Fibroblast of lung (primary cell): ENCODE measurements around the gene IL17RA. TPM values are rescaled to one million over a fixed set of nuclear protein-coding genes. Genes with fewer than 3 reads are reported as not detected.
A peak's percentile ranks its signal among the peaks of the same experiment; 100 is the strongest.

Experiments
- DNase-seq, 2 donors: peaks; one replicate each; pipeline versions ENCODE4 v3.0.0 to v3.0.0-alpha.2; 2010; ENCODE audit warnings: low read depth in 2 of 2
- H2AFZ ChIP-seq: 2 replicates; pipeline ENCODE4 v1.5.1; 2012; ENCODE audit warnings: low read length, control low read depth, inconsistent platforms
- H3K27ac ChIP-seq: 2 replicates; pipeline ENCODE4 v1.5.1; 2011; ENCODE audit warnings: low read length, control low read depth; ENCODE audit not compliant: insufficient read depth
- H3K27me3 ChIP-seq: 2 replicates; pipeline ENCODE4 v1.5.1; 2011; ENCODE audit warnings: mild to moderate bottlenecking, low read length; ENCODE audit not compliant: control insufficient read depth, insufficient read depth
- H3K36me3 ChIP-seq: 2 replicates; pipeline ENCODE4 v1.5.1; 2011; ENCODE audit warnings: low read length; ENCODE audit not compliant: control insufficient read depth, insufficient read depth
- H3K4me1 ChIP-seq: 2 replicates; pipeline ENCODE4 v1.5.1; 2011; ENCODE audit warnings: low read length; ENCODE audit not compliant: control insufficient read depth, insufficient read depth; ENCODE audit errors: extremely low read depth
- H3K4me2 ChIP-seq: 2 replicates; pipeline ENCODE4 v1.5.1; 2011; ENCODE audit warnings: low read length, control low read depth; ENCODE audit not compliant: insufficient read depth; ENCODE audit errors: extremely low read depth
- H3K4me3 ChIP-seq, 4 experiments: fragments of 200-600 bp in 1 of 4; sonication (generic) in 1 of 4; replicated peaks in 1 of 4; 2 replicates each; pipeline ENCODE4 v1.5.1; 2011 to 2016; ENCODE audit warnings: low read length in 4 of 4, low read depth in 3 of 4, mild to moderate bottlenecking in 3 of 4, control low read depth in 2 of 4, inconsistent platforms in 1 of 4, mixed read lengths in 1 of 4; ENCODE audit not compliant: insufficient read depth in 1 of 4; ENCODE audit errors: control extremely low read depth in 1 of 4
- H3K79me2 ChIP-seq: 2 replicates; pipeline ENCODE4 v1.5.1; 2012; ENCODE audit warnings: mild to moderate bottlenecking, low read length, inconsistent platforms; ENCODE audit not compliant: control insufficient read depth, insufficient read depth
- H3K9ac ChIP-seq: 2 replicates; pipeline ENCODE4 v1.5.1; 2011; ENCODE audit warnings: mild to moderate bottlenecking, low read length, control low read depth; ENCODE audit not compliant: insufficient read depth
- H3K9me3 ChIP-seq: 2 replicates; pipeline ENCODE4 v1.5.1; 2012; ENCODE audit warnings: low read depth, low read length; ENCODE audit not compliant: control insufficient read depth, insufficient read depth
- H4K20me1 ChIP-seq: 2 replicates; pipeline ENCODE4 v1.5.1; 2011; ENCODE audit warnings: low read length; ENCODE audit not compliant: control insufficient read depth, insufficient read depth; ENCODE audit errors: extremely low read depth
- CTCF ChIP-seq, 2 donors: IDR thresholded peaks in 1 of 2; conservative IDR thresholded peaks in 1 of 2; 1 replicate in 1 of 2; 2 replicates in 1 of 2; pipeline ENCODE4 v1.5.1; 2011 to 2012; ENCODE audit warnings: low read length in 2 of 2, control low read depth in 1 of 2, inconsistent platforms in 1 of 2, low read depth in 1 of 2, mild to moderate bottlenecking in 1 of 2
- EZH2 ChIP-seq: IDR thresholded peaks from 2 replicates; pipeline ENCODE4 v1.5.1; 2012; ENCODE audit warnings: low read length, control low read depth, mild to moderate bottlenecking; ENCODE audit errors: missing control alignments
- polyA plus RNA-seq, 2 donors: library from polyadenylated mRNA; depleted of rRNA in 1 of 2; stranded (reverse) in 1 of 2; unstranded in 1 of 2; fragments of >200 nt; gene quantifications; 2 replicates each; pipeline ENCODE4 v1.2.1, GENCODE V29; 2011 to 2012; ENCODE audit warnings: missing spikeins in 1 of 2
- total RNA-seq: library from RNA; depleted of rRNA; stranded (reverse); fragments of >200 nt; gene quantifications from 2 replicates; pipeline ENCODE4 v1.2.1, GENCODE V29; 2014

IL17RA gene
- total and polyA plus RNA-seq, 2 donors (not counting 1 experiment from before 2014, with no cell fraction given) = 5.3 to 7.1 TPM

- DNase-seq = peak; percentile 55 to 66
Observed at GRCh38 chr22:17121233-17122195, 36.7 kb downstream of the IL17RA start, which contains the start of gene TMEM121B. TMEM121B (minus strand) TSS chr22:17121360; CDS start chr22:17121127, 233 bp downstream.

GRCh38 chr22:17130199-17130598 is 45.4 kb downstream of the IL17RA start:
- Histone ChIP-seq H3K36me3 (no peaks in the 10 kb centered on the region), H3K4me3 (no peak overlapping the region), H3K27me3 (no peaks in the 10 kb centered on the region), H3K4me1 (no peaks in the 10 kb centered on the region), H3K9me3 (no peaks in the 10 kb centered on the region), H2AFZ (no peak overlapping the region), H3K4me2 (no peak overlapping the region), H3K79me2 (no peaks in the 10 kb centered on the region), H4K20me1 (no peaks in the 10 kb centered on the region), H3K9ac (no peak overlapping the region), H3K27ac (no peak overlapping the region)
- TF ChIP-seq EZH2 (no peak), CTCF (conservative IDR thresholded peaks at IDR 0.05 in 1 of 2, IDR thresholded peaks at IDR 0.05 in 1 of 2; ENCODE audit: low read depth in 1 of 2, low read length in 2 of 2) (no peak)
- peak in 1 of 2 donors; percentile 36 for DNase-seq

More at GRCh38 chr22:17121233-17122195, 36.7 kb downstream of the IL17RA start, which contains the start of gene TMEM121B:
- H3K4me2 ChIP-seq = peak within 1 kb of the TSS; percentile 68
- no peaks in the 10 kb centered on the region for H3K36me3 ChIP-seq
- H2AFZ ChIP-seq = no peak within 1 kb of the TSS
- peaks cover 23% of the 10 kb centered on the region for H3K27me3 ChIP-seq
- H3K9me3 ChIP-seq = no peaks in the 10 kb centered on the region
- peak within 1 kb of the TSS; percentile 30 for H3K9ac ChIP-seq
- peak; percentile 81 for TF ChIP-seq EZH2
- TF ChIP-seq CTCF (conservative IDR thresholded peaks at IDR 0.05 in 1 of 2, IDR thresholded peaks at IDR 0.05 in 1 of 2; ENCODE audit: low read depth in 1 of 2, low read length in 2 of 2) = no peak
- H3K27ac ChIP-seq = no peak within 1 kb of the TSS
- H3K4me1 ChIP-seq = no peaks in the 10 kb centered on the region
- H3K79me2 ChIP-seq = no peaks in the 10 kb centered on the region
- H4K20me1 ChIP-seq = no peaks in the 10 kb centered on the region
- H3K4me3 ChIP-seq = peak within 1 kb of the TSS in 3 of 4 experiments; percentile 21 to 48 (median 39)

- Histone ChIP-seq H3K36me3 (no peaks in the 10 kb centered on the region), H3K4me2 (no peak overlapping the region), H4K20me1 (no peaks in the 10 kb centered on the region), H3K9ac (no peak overlapping the region), H2AFZ (no peak overlapping the region), H3K4me3 (no peak overlapping the region), H3K27ac (no peak overlapping the region), H3K9me3 (no peaks in the 10 kb centered on the region), H3K4me1 (no peaks in the 10 kb centered on the region), H3K79me2 (no peaks in the 10 kb centered on the region), H3K27me3 (no peaks in the 10 kb centered on the region)
- DNase-seq = no peak
- TF ChIP-seq EZH2 = no peak
- no peak for TF ChIP-seq CTCF (conservative IDR thresholded peaks at IDR 0.05 in 1 of 2, IDR thresholded peaks at IDR 0.05 in 1 of 2; ENCODE audit: low read depth in 1 of 2, low read length in 2 of 2)
Observed at GRCh38 chr22:17131686-17132085, 46.9 kb downstream of the IL17RA start.
